Endodermal cell (in vitro differentiated cells): ENCODE measurements around the gene C17orf58. TPM values are rescaled to one million over a fixed set of nuclear protein-coding genes. Genes with fewer than 3 reads are reported as not detected.
"Not testable (repeated sequence)": the region's sequence is repeated elsewhere in the genome, so short reads cannot be mapped to it uniquely, and the experiment has no call there.

Source experiments
- DNase-seq: peaks from one replicate; pipeline ENCODE4 v3.0.0-alpha.2; 2017
- H3K27ac ChIP-seq: 2 replicates; pipeline ENCODE4 v1.5.1; 2013; ENCODE audit warnings: mild to moderate bottlenecking, low read depth, low read length, moderate library complexity
- H3K27me3 ChIP-seq: 2 replicates; pipeline ENCODE4 v1.6.1; 2013; ENCODE audit warnings: mild to moderate bottlenecking, low read length, moderate library complexity; ENCODE audit not compliant: insufficient read depth, control insufficient read depth, poor library complexity, severe bottlenecking
- H3K36me3 ChIP-seq: 2 replicates; pipeline ENCODE4 v1.7.0; 2013; ENCODE audit warnings: mild to moderate bottlenecking, low read length, moderate library complexity; ENCODE audit not compliant: control insufficient read depth, insufficient read depth
- H3K4me1 ChIP-seq: one replicate; pipeline ENCODE4 v1.7.0; 2013; ENCODE audit warnings: low read length; ENCODE audit not compliant: control insufficient read depth, insufficient read depth
- H3K4me3 ChIP-seq: 2 replicates; pipeline ENCODE4 v1.5.1; 2013; ENCODE audit warnings: mild to moderate bottlenecking, low read length, moderate library complexity
- H3K9ac ChIP-seq: 2 replicates; pipeline ENCODE4 v1.6.1; 2013; ENCODE audit warnings: mild to moderate bottlenecking, low read length, moderate library complexity; ENCODE audit not compliant: poor library complexity, severe bottlenecking; ENCODE audit errors: extremely low read depth
- H3K9me3 ChIP-seq: 2 replicates; pipeline ENCODE4 v1.6.1; 2013; ENCODE audit warnings: mild to moderate bottlenecking, low read length, moderate library complexity; ENCODE audit not compliant: control insufficient read depth
- H3K27ac Mint-ChIP-seq: 2 replicates; pipeline ENCODE4 v1.8.0; 2020; ENCODE audit warnings: mixed read lengths
- H3K27me3 Mint-ChIP-seq: 2 replicates; pipeline ENCODE4 v1.8.0; 2021; ENCODE audit warnings: mild to moderate bottlenecking, mixed read lengths; ENCODE audit not compliant: insufficient read depth
- H3K36me3 Mint-ChIP-seq: 2 replicates; pipeline ENCODE4 v1.8.0; 2020; ENCODE audit warnings: low read depth, mixed read lengths
- H3K4me1 Mint-ChIP-seq: 2 replicates; pipeline ENCODE4 v1.8.0; 2020; ENCODE audit warnings: mixed read lengths
- H3K4me3 Mint-ChIP-seq: 2 replicates; pipeline ENCODE4 v1.8.0; 2020; ENCODE audit warnings: mild to moderate bottlenecking, moderate library complexity, mixed read lengths
- H3K9me3 Mint-ChIP-seq: 2 replicates; pipeline ENCODE4 v1.8.0; 2020; ENCODE audit warnings: mild to moderate bottlenecking, mixed read lengths
- WGBS, 2 experiments: methylation state at CpG; one replicate each; pipeline versions ENCODE4 v1.1.5 to v1.1.7; 2013; ENCODE audit warnings: missing lambda C conversion rate in 2 of 2, mixed read lengths in 1 of 2; ENCODE audit not compliant: insufficient coverage in 1 of 2, insufficient read length in 1 of 2; 5-methylcytosine and 5-hydroxymethylcytosine counted together
- total RNA-seq, 2 donors: library from RNA; stranded (reverse); fragmentation: NEBNext Ultra II Directional in 1 of 2; extraction: Animal tissue kit (Norgen Biotek cat#: 25700) in 1 of 2; gene quantifications; 2 replicates in 1 of 2; 3 replicates in 1 of 2; pipeline ENCODE4 v1.2.1, GENCODE V29; 2021
- TF ChIP-seq, protein P1 (sequence below): fragments of 200-600 bp; sonication (generic); conservative IDR thresholded peaks from 2 replicates; pipeline ENCODE4 v1.5.0; 2021; ENCODE audit warnings: antibody characterized with exemption, mild to moderate bottlenecking

The C17orf58 gene
- total RNA-seq, 2 donors from 2014 or later: 14.0 to 14.1 TPM

DNA sequence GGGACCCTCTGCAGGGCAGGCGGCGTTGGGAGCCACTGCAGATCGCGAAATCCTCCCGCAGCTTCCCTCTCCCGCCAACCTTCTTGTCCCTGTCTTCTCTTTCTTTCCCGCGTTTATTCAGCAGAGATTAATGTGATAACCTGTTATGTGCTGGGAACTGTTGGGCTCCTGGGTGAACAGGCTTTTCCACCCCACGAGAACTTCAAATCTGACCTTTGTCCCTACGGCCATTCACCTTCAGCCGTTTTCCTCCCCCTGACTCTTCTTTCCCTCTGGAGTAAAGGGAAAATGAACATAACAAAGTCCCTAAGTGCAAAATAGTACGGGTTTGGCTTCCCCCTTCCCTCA is 24.1 kb upstream of the C17orf58 start:
- Mint-ChIP-seq H3K9me3 (no peaks in the 10 kb centered on the region), H3K4me1 (peaks cover 6% of the 10 kb centered on the region), H3K4me3 (peak overlapping the region; percentile 69), H3K27me3 (no peaks in the 10 kb centered on the region), H3K36me3 (no peaks in the 10 kb centered on the region), H3K27ac (peak overlapping the region; percentile 92)
- H3K27me3 ChIP-seq: no peaks in the 10 kb centered on the region
- no peaks in the 10 kb centered on the region for H3K9me3 ChIP-seq
- TF ChIP-seq, protein P1, sequence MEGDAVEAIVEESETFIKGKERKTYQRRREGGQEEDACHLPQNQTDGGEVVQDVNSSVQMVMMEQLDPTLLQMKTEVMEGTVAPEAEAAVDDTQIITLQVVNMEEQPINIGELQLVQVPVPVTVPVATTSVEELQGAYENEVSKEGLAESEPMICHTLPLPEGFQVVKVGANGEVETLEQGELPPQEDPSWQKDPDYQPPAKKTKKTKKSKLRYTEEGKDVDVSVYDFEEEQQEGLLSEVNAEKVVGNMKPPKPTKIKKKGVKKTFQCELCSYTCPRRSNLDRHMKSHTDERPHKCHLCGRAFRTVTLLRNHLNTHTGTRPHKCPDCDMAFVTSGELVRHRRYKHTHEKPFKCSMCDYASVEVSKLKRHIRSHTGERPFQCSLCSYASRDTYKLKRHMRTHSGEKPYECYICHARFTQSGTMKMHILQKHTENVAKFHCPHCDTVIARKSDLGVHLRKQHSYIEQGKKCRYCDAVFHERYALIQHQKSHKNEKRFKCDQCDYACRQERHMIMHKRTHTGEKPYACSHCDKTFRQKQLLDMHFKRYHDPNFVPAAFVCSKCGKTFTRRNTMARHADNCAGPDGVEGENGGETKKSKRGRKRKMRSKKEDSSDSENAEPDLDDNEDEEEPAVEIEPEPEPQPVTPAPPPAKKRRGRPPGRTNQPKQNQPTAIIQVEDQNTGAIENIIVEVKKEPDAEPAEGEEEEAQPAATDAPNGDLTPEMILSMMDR: no peak
- peak overlapping the region; percentile 78 for H3K9ac ChIP-seq
- no peak overlapping the region for H3K27ac ChIP-seq
- H3K36me3 ChIP-seq: no peaks in the 10 kb centered on the region
- H3K4me1 ChIP-seq: peaks cover 4% of the 10 kb centered on the region
- WGBS, 2 experiments: 0 to 13% methylated on average over 5 to 11 of the region's 12 CpGs
- no peak for DNase-seq
- peak overlapping the region; percentile 82 for H3K4me3 ChIP-seq

DNA sequence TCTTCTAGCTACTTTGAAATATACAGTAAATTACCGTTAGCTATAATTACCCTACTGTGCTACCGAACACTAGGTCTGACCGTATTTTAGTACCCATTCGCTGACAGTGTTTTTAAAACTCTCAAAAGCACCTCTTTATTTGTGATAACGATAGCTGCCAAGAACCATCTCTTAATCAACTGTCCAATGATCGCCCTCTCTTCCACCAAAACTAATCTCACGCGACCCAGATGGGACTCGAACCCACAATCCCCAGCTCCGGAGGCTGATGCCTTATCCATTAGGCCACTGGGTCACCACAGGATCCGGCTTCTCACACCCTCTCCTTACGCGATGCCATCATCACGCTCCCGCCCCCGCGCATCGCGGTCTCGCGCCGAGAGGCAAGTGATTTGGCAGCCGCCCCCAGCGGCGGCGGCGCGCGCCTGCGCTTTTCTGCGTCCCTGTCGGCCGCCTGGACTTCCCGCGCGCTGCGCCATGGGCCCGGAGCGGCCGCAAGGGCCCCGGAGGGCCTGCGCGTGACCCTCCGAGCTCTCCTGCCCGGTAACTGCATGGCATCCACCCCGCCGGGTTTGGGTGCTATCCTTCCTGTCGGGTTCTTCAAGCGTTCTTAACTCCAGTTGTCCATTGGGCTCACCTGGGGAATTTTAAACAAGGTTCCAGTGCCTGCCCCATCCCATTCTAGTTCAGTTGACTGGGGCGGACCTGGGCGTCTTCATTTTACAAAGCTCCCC is 23.6 kb upstream of the C17orf58 start:
- WGBS, 2 experiments: 3 to 9% methylated on average over 12 to 51 of the region's 51 CpGs
- Histone ChIP-seq H3K27ac (no peak overlapping the region), H3K9me3 (no peaks in the 10 kb centered on the region), H3K27me3 (no peaks in the 10 kb centered on the region), H3K36me3 (no peaks in the 10 kb centered on the region), H3K4me1 (peaks cover 4% of the 10 kb centered on the region), H3K9ac (peak overlapping the region; percentile 78), H3K4me3 (peak overlapping the region; percentile 82)
- peaks cover 6% of the 10 kb centered on the region for H3K4me1 Mint-ChIP-seq
- TF ChIP-seq, protein P1: peak; percentile 69
- DNase-seq: peak; percentile 100
- no peaks in the 10 kb centered on the region for H3K36me3 Mint-ChIP-seq
- H3K27ac Mint-ChIP-seq: peak overlapping the region; percentile 92
- peak overlapping the region; percentile 69 for H3K4me3 Mint-ChIP-seq
- H3K27me3 Mint-ChIP-seq: no peaks in the 10 kb centered on the region
- H3K9me3 Mint-ChIP-seq: no peaks in the 10 kb centered on the region

DNA sequence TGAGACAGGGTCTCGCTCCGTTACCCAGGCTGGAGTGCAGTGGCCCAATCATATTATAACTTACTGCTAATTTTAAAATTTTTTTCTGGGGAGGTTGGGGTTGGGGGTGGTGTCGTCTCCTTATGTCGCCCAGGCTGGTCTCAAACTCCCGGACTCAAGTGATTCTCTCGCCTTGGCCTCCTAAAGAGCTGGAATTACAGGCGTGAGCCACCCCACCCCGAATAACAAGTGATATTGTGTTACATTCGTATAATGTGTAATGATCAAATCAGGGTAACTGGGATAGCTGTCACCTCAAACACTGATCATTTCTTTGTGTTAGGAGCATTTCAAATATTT is 23.0 kb upstream of the C17orf58 start:
- TF ChIP-seq, protein P1: no peak

DNA sequence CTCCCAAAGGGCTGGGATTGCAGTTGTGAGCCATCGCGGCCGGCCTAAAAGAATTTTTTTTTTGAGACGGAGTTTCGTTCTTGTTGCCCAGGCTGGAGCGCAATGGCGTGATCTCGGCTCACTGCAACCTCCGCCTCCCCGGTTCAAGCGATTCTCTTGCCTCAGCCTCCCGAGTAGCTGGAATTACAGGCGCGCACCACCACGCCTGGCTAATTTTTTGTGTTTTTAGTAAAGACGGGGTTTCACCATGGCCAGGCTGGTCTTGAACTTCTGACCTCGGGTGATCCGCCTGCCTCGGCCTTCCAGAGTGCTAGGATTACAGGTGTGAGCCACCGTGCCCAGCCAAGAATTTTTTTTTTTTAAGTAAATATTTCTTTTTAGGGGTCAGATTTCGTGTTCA is 22.2 kb upstream of the C17orf58 start:
- not testable (repeated sequence) for H3K4me3 Mint-ChIP-seq, H3K4me1 Mint-ChIP-seq, H3K4me3 ChIP-seq, H3K9me3 Mint-ChIP-seq, H3K36me3 Mint-ChIP-seq, H3K4me1 ChIP-seq, H3K27ac ChIP-seq, H3K27me3 ChIP-seq, H3K36me3 ChIP-seq, DNase-seq, H3K9me3 ChIP-seq, H3K27me3 Mint-ChIP-seq, H3K9ac ChIP-seq, H3K27ac Mint-ChIP-seq
- WGBS, 2 experiments: 93 to 97% methylated on average over 18 to 21 of the region's 21 CpGs

More for the DNA sequence above, 23.0 kb upstream of the C17orf58 start:
- WGBS, 2 experiments: 83% methylated on average over 7 of the region's 9 CpGs; no CpG with 5 or more reads in 1 of the 2 experiments
- Histone ChIP-seq H3K4me3 (peak overlapping the region; percentile 70), H3K27me3 (no peaks in the 10 kb centered on the region), H3K9ac (no peak overlapping the region), H3K27ac (no peak overlapping the region), H3K9me3 (no peaks in the 10 kb centered on the region), H3K36me3 (no peaks in the 10 kb centered on the region), H3K4me1 (peaks cover 4% of the 10 kb centered on the region)
- H3K4me3 Mint-ChIP-seq: peak overlapping the region; percentile 69
- H3K27me3 Mint-ChIP-seq: no peaks in the 10 kb centered on the region
- H3K4me1 Mint-ChIP-seq: peaks cover 6% of the 10 kb centered on the region
- no peaks in the 10 kb centered on the region for H3K36me3 Mint-ChIP-seq
- H3K9me3 Mint-ChIP-seq: no peaks in the 10 kb centered on the region
- H3K27ac Mint-ChIP-seq: no peak overlapping the region
- no peak for DNase-seq
